SU-DHL-6 (cell line): Measurements from ENCODE around the gene COL13A1.

ENCODE experiments used
- H2AFZ ChIP-seq: fragments of 200-600 bp; sonication (generic); 2 replicates; pipeline ENCODE4 v1.6.1; 2014; ENCODE audit warnings: low read depth, mild to moderate bottlenecking, moderate library complexity, mixed read lengths, antibody characterized with exemption, low read length; ENCODE audit not compliant: severe bottlenecking
- H3F3A ChIP-seq: fragments of 200-600 bp; shearing (Covaris generic); 2 replicates; pipeline ENCODE4 v1.6.0; 2016; ENCODE audit warnings: antibody characterized with exemption, mild to moderate bottlenecking; ENCODE audit not compliant: insufficient read depth
- H3K27ac ChIP-seq: fragments of 200-600 bp; sonication (generic); 2 replicates; pipeline ENCODE4 v1.5.1; 2016; ENCODE audit warnings: low read depth, mild to moderate bottlenecking, low read length, moderate library complexity, mixed read lengths
- H3K27me3 ChIP-seq: fragments of 200-600 bp; sonication (generic), shearing (Covaris generic); 2 replicates; pipeline ENCODE4 v1.6.0; 2014; ENCODE audit warnings: mild to moderate bottlenecking, low read length
- H3K36me3 ChIP-seq: fragments of 200-600 bp; sonication (generic); 2 replicates; pipeline ENCODE4 v1.6.1; 2014; ENCODE audit warnings: mild to moderate bottlenecking, low read length, mixed read lengths
- H3K4me2 ChIP-seq: fragments of 300-600, 200-600 bp; shearing (Covaris generic), sonication (generic); 2 replicates; pipeline ENCODE4 v1.6.0; 2014; ENCODE audit warnings: low read length, low read depth, mild to moderate bottlenecking; ENCODE audit not compliant: poor library complexity, severe bottlenecking
- H3K4me3 ChIP-seq: fragments of 200-600 bp; sonication (generic); 2 replicates; pipeline ENCODE4 v1.5.1; 2014; ENCODE audit warnings: antibody characterized with exemption, low read length, mild to moderate bottlenecking, mixed read lengths; ENCODE audit not compliant: insufficient read depth, poor library complexity, severe bottlenecking
- H3K79me2 ChIP-seq: fragments of 200-600 bp; sonication (generic); 2 replicates; pipeline ENCODE4 v1.6.1; 2014; ENCODE audit warnings: mild to moderate bottlenecking, low read length, moderate library complexity; ENCODE audit not compliant: insufficient read depth
- H3K9ac ChIP-seq: fragments of 200-600 bp; sonication (generic); 2 replicates; pipeline ENCODE4 v1.7.0; 2014; ENCODE audit warnings: mild to moderate bottlenecking, low read length
- H3K9me2 ChIP-seq: fragments of 200-600 bp; sonication (generic); replicated peaks from 2 replicates; pipeline ENCODE4 v1.6.1; 2014; ENCODE audit warnings: low read length; ENCODE audit not compliant: insufficient read depth
- H3K9me3 ChIP-seq: fragments of 200-600 bp; sonication (generic); 2 replicates; pipeline ENCODE4 v1.6.1; 2014; ENCODE audit warnings: low read length, mixed read lengths; ENCODE audit not compliant: insufficient read depth
- H4K20me1 ChIP-seq: fragments of 200-600 bp; sonication (generic); 2 replicates; pipeline ENCODE4 v1.6.1; 2014; ENCODE audit warnings: low read depth, mild to moderate bottlenecking, antibody characterized with exemption, low read length, moderate library complexity, mixed read lengths
- CTCF ChIP-seq: fragments of 200-600 bp; sonication (generic); IDR thresholded peaks from one replicate; pipeline ENCODE4 v1.5.1; 2017; ENCODE audit warnings: antibody characterized with exemption, mild to moderate bottlenecking, low read length, moderate library complexity; ENCODE audit not compliant: insufficient read depth, poor library complexity, severe bottlenecking
- EZH2phosphoT487 ChIP-seq: fragments of 200-600 bp; sonication (generic), shearing (Covaris generic); conservative IDR thresholded peaks from 2 replicates; pipeline ENCODE4 v1.6.1; 2018; ENCODE audit warnings: mild to moderate bottlenecking, antibody characterized with exemption, low read length, moderate library complexity, mixed read lengths

COL13A1 gene

GRCh38 chr10:69772933-69773704 lies 28.6 kb upstream of the COL13A1 start:
- H3K4me2 ChIP-seq, result no peak overlapping the region

GRCh38 chr10:69774596-69774995 lies 27.1 kb upstream of the COL13A1 start:
- Histone ChIP-seq H3K27ac (no peak overlapping the region), H3K9ac (no peak overlapping the region), H3K9me2 (no peaks in the 10 kb centered on the region), H3K4me2 (no peak overlapping the region), H4K20me1 (no peaks in the 10 kb centered on the region), H2AFZ (no peak overlapping the region), H3K79me2 (no peaks in the 10 kb centered on the region), H3K27me3 (no peaks in the 10 kb centered on the region), H3K4me3 (no peak overlapping the region), H3K36me3 (no peaks in the 10 kb centered on the region), H3K9me3 (no peaks in the 10 kb centered on the region), H3F3A (no peaks in the 10 kb centered on the region)
- TF ChIP-seq CTCF (no peak), EZH2phosphoT487 (no peak)

More at GRCh38 chr10:69772933-69773704, 28.6 kb upstream of the COL13A1 start:
- TF ChIP-seq CTCF (no peak), EZH2phosphoT487 (no peak)
- H3K27ac ChIP-seq, result no peak overlapping the region
- no peak overlapping the region for H3K4me3 ChIP-seq
- H3K9me2 ChIP-seq, result no peaks in the 10 kb centered on the region
- H3K27me3 ChIP-seq, result no peaks in the 10 kb centered on the region
- H3K79me2 ChIP-seq, result no peaks in the 10 kb centered on the region
- no peaks in the 10 kb centered on the region for H3K9me3 ChIP-seq
- no peak overlapping the region for H3K9ac ChIP-seq
- H2AFZ ChIP-seq, result no peak overlapping the region
- no peaks in the 10 kb centered on the region for H3K36me3 ChIP-seq
- H3F3A ChIP-seq, result no peaks in the 10 kb centered on the region
- no peaks in the 10 kb centered on the region for H4K20me1 ChIP-seq

GRCh38 chr10:69780077-69780476 lies 21.6 kb upstream of the COL13A1 start:
- H3K9me3 ChIP-seq, result no peaks in the 10 kb centered on the region
- H2AFZ ChIP-seq, result no peak overlapping the region
- no peaks in the 10 kb centered on the region for H3K9me2 ChIP-seq
- no peaks in the 10 kb centered on the region for H4K20me1 ChIP-seq
- TF ChIP-seq EZH2phosphoT487 (no peak), CTCF (no peak)
- 0 out of 2 replicates have a peak, but pooled peaks cover 3% of the 10 kb centered on the region for H3K27me3 ChIP-seq
- no peaks in the 10 kb centered on the region for H3K79me2 ChIP-seq
- H3K36me3 ChIP-seq, result no peaks in the 10 kb centered on the region
- H3K9ac ChIP-seq, result no peak overlapping the region
- H3K4me2 ChIP-seq, result no peak overlapping the region
- H3K27ac ChIP-seq, result no peak overlapping the region
- H3K4me3 ChIP-seq, result no peak overlapping the region
- no peaks in the 10 kb centered on the region for H3F3A ChIP-seq
